BLaER1 treated with 17β-estradiol and CSF1 and Interleukin-3, amounts not matched to agents 10 nM and 100 nM (cell line): ENCODE data around the gene ING3.
A peak's percentile ranks its signal among the peaks of the same experiment; 100 is the strongest.

Source experiments
- H3K27ac ChIP-seq, 11 experiments: shearing (Covaris generic); formaldehyde crosslinking; 2 replicates each; pipeline ENCODE4 v1.8.1; 2022
- H3K27me3 ChIP-seq, 11 experiments: shearing (Covaris generic); formaldehyde crosslinking; 2 replicates each; pipeline ENCODE4 v1.8.1; 2022
- H3K36me3 ChIP-seq, 11 experiments: shearing (Covaris generic); formaldehyde crosslinking; 2 replicates each; pipeline ENCODE4 v1.8.1; 2022
- H3K4me1 ChIP-seq, 10 experiments: shearing (Covaris generic); formaldehyde crosslinking; 2 replicates each; pipeline ENCODE4 v1.8.1; 2022
- H3K4me2 ChIP-seq, 11 experiments: shearing (Covaris generic); formaldehyde crosslinking; 2 replicates each; pipeline ENCODE4 v1.8.1; 2022
- H3K4me3 ChIP-seq, 10 experiments: shearing (Covaris generic); formaldehyde crosslinking; 2 replicates each; pipeline ENCODE4 v1.8.1; 2022
- H3K9ac ChIP-seq, 11 experiments: shearing (Covaris generic); formaldehyde crosslinking; 2 replicates each; pipeline ENCODE4 v1.8.1; 2022
- H3K9me3 ChIP-seq, 11 experiments: shearing (Covaris generic); formaldehyde crosslinking; replicated peaks in 1 of 11; 2 replicates each; pipeline ENCODE4 v1.8.1; 2022
- H4K20me1 ChIP-seq, 11 experiments: shearing (Covaris generic); formaldehyde crosslinking; 2 replicates each; pipeline ENCODE4 v1.8.1; 2022
- Cebpa-rat ChIP-seq, 11 experiments: shearing (Covaris generic); IDR thresholded peaks; 2 replicates each; pipeline ENCODE4 v1.8.1; 2022

The ING3 gene

GRCh38 chr7:121020989-121021969, 70.7 kb downstream of the ING3 start:
- no peaks in the 10 kb centered on the region for H3K36me3 ChIP-seq
- no peaks in the 10 kb centered on the region for H4K20me1 ChIP-seq
- peak overlapping the region in 5 of 11 experiments; percentile 20 to 75 (median 39); a peak in 7 of 22 replicates for H3K4me2 ChIP-seq
- H3K4me3 ChIP-seq: no peak overlapping the region
- peaks cover 0 to 10% (median 7%) of the 10 kb centered on the region in 11 experiments; a peak in 19 of 22 replicates for H3K9me3 ChIP-seq
- H3K27ac ChIP-seq: peak overlapping the region in 4 of 11 experiments; percentile 44 to 54 (median 48); a peak in 6 of 22 replicates
- no peak overlapping the region for H3K9ac ChIP-seq
- H3K4me1 ChIP-seq: peaks cover 16 to 76% (median 22%) of the 10 kb centered on the region in 10 experiments; a peak in 19 of 20 replicates
- TF ChIP-seq Cebpa-rat (IDR thresholded peaks at IDR 0.05): no peak
- H3K27me3 ChIP-seq: no peaks in the 10 kb centered on the region

GRCh38 chr7:121023194-121023593, 72.6 kb downstream of the ING3 start:
- Histone ChIP-seq H3K4me1 (peaks cover 16 to 71% (median 22%) of the 10 kb centered on the region in 10 experiments; a peak in 19 of 20 replicates), H3K9ac (no peak overlapping the region), H4K20me1 (no peaks in the 10 kb centered on the region), H3K4me2 (peak overlapping the region in 5 of 11 experiments; percentile 49 to 78 (median 63); a peak in 9 of 22 replicates), H3K9me3 (peaks cover 0 to 18% (median 13%) of the 10 kb centered on the region in 11 experiments; a peak in 19 of 22 replicates), H3K27ac (peak overlapping the region in 2 of 11 experiments; percentile 12 to 33; a peak in 1 of 22 replicates), H3K36me3 (no peaks in the 10 kb centered on the region), H3K27me3 (no peaks in the 10 kb centered on the region), H3K4me3 (no peak overlapping the region)
- TF ChIP-seq Cebpa-rat (IDR thresholded peaks at IDR 0.05): no peak

GRCh38 chr7:121023683-121024511, 73.3 kb downstream of the ING3 start:
- Histone ChIP-seq H3K4me2 (peak overlapping the region in 10 of 11 experiments; percentile 25 to 78 (median 59); a peak in 16 of 22 replicates), H3K4me1 (peaks cover 16 to 64% (median 22%) of the 10 kb centered on the region in 10 experiments; a peak in 19 of 20 replicates), H3K4me3 (no peak overlapping the region), H3K9me3 (peaks cover 0 to 18% (median 13%) of the 10 kb centered on the region in 11 experiments; a peak in 19 of 22 replicates), H3K9ac (no peak overlapping the region), H3K27me3 (no peaks in the 10 kb centered on the region), H3K36me3 (no peaks in the 10 kb centered on the region), H4K20me1 (no peaks in the 10 kb centered on the region), H3K27ac (peak overlapping the region in 2 of 11 experiments; percentile 12 to 33; a peak in 3 of 22 replicates)
- no peak for TF ChIP-seq Cebpa-rat (IDR thresholded peaks at IDR 0.05)

- peak overlapping the region; percentile 46 to 78 (median 61); a peak in 21 of 22 replicates for H3K4me2 ChIP-seq
- peaks cover 0 to 18% (median 13%) of the 10 kb centered on the region in 11 experiments; a peak in 19 of 22 replicates for H3K9me3 ChIP-seq
- no peak overlapping the region; a peak in 1 of 22 replicates for H3K9ac ChIP-seq
- H3K4me3 ChIP-seq: no peak overlapping the region
- TF ChIP-seq Cebpa-rat (IDR thresholded peaks at IDR 0.05): no peak
- H3K4me1 ChIP-seq: peaks cover 16 to 57% (median 22%) of the 10 kb centered on the region in 10 experiments; a peak in 19 of 20 replicates
- no peaks in the 10 kb centered on the region for H4K20me1 ChIP-seq
- no peaks in the 10 kb centered on the region for H3K36me3 ChIP-seq
- peak overlapping the region in 1 of 11 experiments; percentile 27; a peak in 2 of 22 replicates for H3K27ac ChIP-seq
- no peaks in the 10 kb centered on the region for H3K27me3 ChIP-seq
Measured at GRCh38 chr7:121024611-121025010, 74.0 kb downstream of the ING3 start.

GRCh38 chr7:121026159-121026558, 75.6 kb downstream of the ING3 start:
- H3K4me3 ChIP-seq: no peak overlapping the region
- H3K27ac ChIP-seq: no peak overlapping the region
- H3K9me3 ChIP-seq: peaks cover 0 to 18% (median 13%) of the 10 kb centered on the region in 11 experiments; a peak in 19 of 22 replicates
- H3K4me1 ChIP-seq: peaks cover 16 to 41% (median 22%) of the 10 kb centered on the region in 10 experiments; a peak in 19 of 20 replicates
- H3K9ac ChIP-seq: no peak overlapping the region
- no peak overlapping the region for H3K4me2 ChIP-seq
- H3K27me3 ChIP-seq: no peaks in the 10 kb centered on the region
- H4K20me1 ChIP-seq: no peaks in the 10 kb centered on the region
- TF ChIP-seq Cebpa-rat (IDR thresholded peaks at IDR 0.05): no peak
- no peaks in the 10 kb centered on the region for H3K36me3 ChIP-seq

GRCh38 chr7:121026577-121027111, 76.1 kb downstream of the ING3 start:
- TF ChIP-seq Cebpa-rat (IDR thresholded peaks at IDR 0.05): no peak
- Histone ChIP-seq H4K20me1 (no peaks in the 10 kb centered on the region), H3K4me1 (peaks cover 16 to 37% (median 22%) of the 10 kb centered on the region in 10 experiments; a peak in 19 of 20 replicates), H3K9ac (no peak overlapping the region), H3K4me2 (no peak overlapping the region), H3K27me3 (no peaks in the 10 kb centered on the region), H3K27ac (no peak overlapping the region), H3K9me3 (peaks cover 0 to 18% (median 13%) of the 10 kb centered on the region in 11 experiments; a peak in 19 of 22 replicates), H3K36me3 (no peaks in the 10 kb centered on the region), H3K4me3 (no peak overlapping the region)
